CD4-positive, CD25-positive, alpha-beta regulatory T cell (primary cell): ENCODE measurements around the gene LMCD1. TPM values are rescaled to one million over a fixed set of nuclear protein-coding genes. Genes with fewer than 3 reads are reported as not detected.

Experiments used
- ATAC-seq, 2 donors: fragments of 150-1000 bp; cut with Tn5 transposase; one replicate each; pipeline ENCODE4 v1.10.0; 2021; ENCODE audit warnings: low read depth in 2 of 2, moderate number of reproducible peaks in 2 of 2, moderate library complexity in 1 of 2
- DNase-seq, 3 donors: peaks; one replicate each; pipeline versions ENCODE4 v3.0.0 to v3.0.0-alpha.2; 2012 to 2022; ENCODE audit warnings: mixed read lengths in 1 of 3
- H3K27ac ChIP-seq: one replicate; pipeline ENCODE4 v1.7.0; 2013; ENCODE audit warnings: mild to moderate bottlenecking, low read length; ENCODE audit not compliant: insufficient read depth, poor library complexity, severe bottlenecking
- H3K27me3 ChIP-seq: one replicate; pipeline ENCODE4 v1.7.0; 2013; ENCODE audit warnings: low read length; ENCODE audit not compliant: control insufficient read depth, insufficient read depth
- H3K36me3 ChIP-seq: one replicate; pipeline ENCODE4 v1.7.0; 2013; ENCODE audit warnings: mild to moderate bottlenecking, low read length, moderate library complexity; ENCODE audit not compliant: control insufficient read depth, insufficient read depth
- H3K4me1 ChIP-seq: 2 replicates; pipeline ENCODE4 v1.7.0; 2013; ENCODE audit warnings: mild to moderate bottlenecking, low read length; ENCODE audit not compliant: insufficient read depth, control insufficient read depth, poor library complexity, severe bottlenecking
- H3K4me3 ChIP-seq: one replicate; pipeline ENCODE4 v1.7.0; 2013; ENCODE audit warnings: low read depth, mild to moderate bottlenecking, low read length, moderate library complexity
- H3K9me3 ChIP-seq, 2 experiments: 1 replicate in 1 of 2; 2 replicates in 1 of 2; pipeline ENCODE4 v1.7.0; 2013; ENCODE audit warnings: low read length in 2 of 2, mild to moderate bottlenecking in 1 of 2, moderate library complexity in 1 of 2; ENCODE audit not compliant: control insufficient read depth in 2 of 2
- H3K27ac Mint-ChIP-seq, 3 donors: one replicate each; pipeline ENCODE4 v1.8.0; 2020 to 2022; ENCODE audit warnings: mild to moderate bottlenecking in 3 of 3, mixed read lengths in 3 of 3, moderate library complexity in 2 of 3
- H3K27me3 Mint-ChIP-seq: one replicate; pipeline ENCODE4 v1.8.0; 2022; ENCODE audit warnings: mild to moderate bottlenecking, mixed read lengths
- H3K36me3 Mint-ChIP-seq: one replicate; pipeline ENCODE4 v1.8.0; 2020; ENCODE audit warnings: mixed read lengths
- H3K4me1 Mint-ChIP-seq, 4 donors: one replicate each; pipeline ENCODE4 v1.8.0; 2020 to 2022; ENCODE audit warnings: mixed read lengths in 4 of 4, mild to moderate bottlenecking in 1 of 4
- H3K4me3 Mint-ChIP-seq, 4 donors: one replicate each; pipeline ENCODE4 v1.8.0; 2020 to 2022; ENCODE audit warnings: mild to moderate bottlenecking in 4 of 4, mixed read lengths in 4 of 4, moderate library complexity in 3 of 4
- H3K9me3 Mint-ChIP-seq, 7 donors: one replicate each; pipeline ENCODE4 v1.8.0; 2020 to 2022; ENCODE audit warnings: mixed read lengths in 7 of 7, mild to moderate bottlenecking in 3 of 7, moderate library complexity in 2 of 7
- polyA plus RNA-seq, 4 donors: library from polyadenylated mRNA; unstranded; fragments of 300-500 nt; fragmentation: Illumina TruSeq; gene quantifications; one replicate each; pipeline ENCODE4 v1.2.3, GENCODE V29; 2021
- total RNA-seq: library from RNA; stranded (reverse); gene quantifications from one replicate; pipeline ENCODE4 v1.2.3, GENCODE V29; 2022

The LMCD1 gene
- total and polyA plus RNA-seq, 5 donors from 2014 or later, result 5.6 to 27.7 (median 17.2) TPM

DNA sequence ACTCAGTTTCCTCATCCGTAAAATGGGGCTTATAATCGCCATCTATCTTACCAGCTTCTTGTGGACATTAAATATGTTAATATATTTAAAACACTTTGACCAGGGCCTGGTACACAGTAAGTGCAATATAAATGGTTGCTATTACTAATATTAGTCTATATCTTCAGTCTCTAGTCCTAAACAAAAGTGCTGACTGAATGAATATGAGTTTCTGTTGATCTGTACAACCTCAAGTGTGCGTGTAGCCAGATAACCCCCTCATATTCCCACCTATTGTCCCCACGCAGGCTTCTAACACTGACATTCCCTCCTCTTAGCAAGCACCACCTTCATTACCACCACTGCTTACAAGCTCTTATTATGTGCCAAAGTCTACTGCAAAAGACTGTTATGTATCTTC is 27.6 kb upstream of the LMCD1 start:
- H3K36me3 ChIP-seq, result no peaks in the 10 kb centered on the region
- H3K4me1 Mint-ChIP-seq, result no peaks in the 10 kb centered on the region
- H3K4me1 ChIP-seq, result no peaks in the 10 kb centered on the region
- no peak overlapping the region for H3K27ac Mint-ChIP-seq
- H3K27ac ChIP-seq, result no peak overlapping the region
- H3K36me3 Mint-ChIP-seq, result no peaks in the 10 kb centered on the region
- ATAC-seq (no peak), DNase-seq (no peak)
- H3K4me3 ChIP-seq, result no peak overlapping the region
- peaks cover 0 to 2% (median 0%) of the 10 kb centered on the region in 7 donors for H3K9me3 Mint-ChIP-seq
- no peaks in the 10 kb centered on the region for H3K9me3 ChIP-seq
- H3K27me3 Mint-ChIP-seq, result peaks cover 4% of the 10 kb centered on the region
- no peak overlapping the region for H3K4me3 Mint-ChIP-seq
- H3K27me3 ChIP-seq, result no peaks in the 10 kb centered on the region

GRCh38 chr3:8474991-8475390 is 26.6 kb upstream of the LMCD1 start:
- no peaks in the 10 kb centered on the region for H3K36me3 Mint-ChIP-seq
- no peak for DNase-seq

DNA sequence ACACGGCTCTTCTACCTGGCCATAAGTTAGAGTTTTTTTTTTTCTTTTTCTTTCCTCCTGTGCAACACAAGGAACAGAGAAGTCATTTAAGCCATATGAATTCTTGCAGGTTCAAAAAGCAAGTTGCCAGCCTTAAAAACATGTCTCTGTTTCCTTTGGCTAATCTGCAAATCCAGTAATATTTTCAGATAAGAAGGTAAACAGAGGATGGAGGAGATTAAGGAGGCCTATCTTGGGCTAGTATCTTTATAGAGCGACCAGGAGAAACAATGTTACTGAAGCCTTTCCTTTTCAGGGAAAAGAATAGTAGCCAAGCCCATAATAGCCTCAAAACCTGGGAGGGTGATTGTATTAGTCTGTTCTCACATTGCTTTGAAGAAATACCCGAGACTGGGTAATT is 20.9 kb upstream of the LMCD1 start:
- no peaks in the 10 kb centered on the region for H3K27me3 Mint-ChIP-seq
- ATAC-seq, result no peak
- Histone ChIP-seq H3K4me1 (no peaks in the 10 kb centered on the region), H3K36me3 (no peaks in the 10 kb centered on the region), H3K27ac (no peak overlapping the region), H3K4me3 (no peak overlapping the region), H3K27me3 (no peaks in the 10 kb centered on the region), H3K9me3 (no peaks in the 10 kb centered on the region)
- no peak overlapping the region for H3K27ac Mint-ChIP-seq
- H3K36me3 Mint-ChIP-seq, result no peaks in the 10 kb centered on the region
- peaks cover 0 to 2% (median 0%) of the 10 kb centered on the region in 7 donors for H3K9me3 Mint-ChIP-seq
- no peak for DNase-seq
- H3K4me3 Mint-ChIP-seq, result no peak overlapping the region
- H3K4me1 Mint-ChIP-seq, result peaks cover 0 to 2% (median 0%) of the 10 kb centered on the region in 4 donors

More at GRCh38 chr3:8474991-8475390, 26.6 kb upstream of the LMCD1 start:
- no peaks in the 10 kb centered on the region for H3K4me1 ChIP-seq
- no peak for ATAC-seq
- H3K27ac ChIP-seq, result no peak overlapping the region
- peaks cover 0 to 2% (median 0%) of the 10 kb centered on the region in 7 donors for H3K9me3 Mint-ChIP-seq
- H3K27me3 Mint-ChIP-seq, result peaks cover 4% of the 10 kb centered on the region
- no peaks in the 10 kb centered on the region for H3K27me3 ChIP-seq
- no peak overlapping the region for H3K4me3 ChIP-seq
- H3K9me3 ChIP-seq, result no peaks in the 10 kb centered on the region
- H3K4me1 Mint-ChIP-seq, result no peaks in the 10 kb centered on the region
- H3K4me3 Mint-ChIP-seq, result no peak overlapping the region
- no peaks in the 10 kb centered on the region for H3K36me3 ChIP-seq
- H3K27ac Mint-ChIP-seq, result no peak overlapping the region

- Mint-ChIP-seq H3K27ac (no peak overlapping the region), H3K4me1 (peaks cover 0 to 2% (median 0%) of the 10 kb centered on the region in 4 donors), H3K36me3 (no peaks in the 10 kb centered on the region), H3K27me3 (no peaks in the 10 kb centered on the region), H3K4me3 (no peak overlapping the region), H3K9me3 (peaks cover 0 to 2% (median 0%) of the 10 kb centered on the region in 7 donors)
- Histone ChIP-seq H3K36me3 (no peaks in the 10 kb centered on the region), H3K27ac (no peak overlapping the region), H3K4me1 (no peaks in the 10 kb centered on the region), H3K4me3 (no peak overlapping the region), H3K9me3 (no peaks in the 10 kb centered on the region), H3K27me3 (no peaks in the 10 kb centered on the region)
- ATAC-seq (no peak), DNase-seq (no peak)
These were observed 20.2 kb upstream of the LMCD1 start for GRCh38 chr3:8481380-8481779.

DNA sequence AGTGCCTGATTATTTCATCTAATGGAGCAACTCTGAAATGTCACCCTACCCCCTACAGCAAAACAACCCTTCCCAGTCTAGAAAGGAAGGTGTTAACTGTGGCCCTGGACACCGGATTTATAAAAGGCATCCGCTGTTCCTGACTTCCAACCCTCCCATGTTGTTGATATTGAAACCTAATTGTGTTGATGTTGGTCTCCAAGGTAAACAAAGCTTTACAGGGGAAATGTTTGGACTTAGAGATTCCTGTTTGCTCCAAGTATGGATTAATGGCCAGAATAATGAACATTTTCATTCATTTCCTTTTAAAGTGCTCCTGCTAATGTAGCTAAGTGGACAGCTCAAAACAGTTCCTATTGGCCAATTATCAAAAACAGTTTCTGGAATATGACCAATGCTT is 19.4 kb upstream of the LMCD1 start:
- Mint-ChIP-seq H3K4me3 (no peak overlapping the region), H3K9me3 (peaks cover 0 to 4% (median 0%) of the 10 kb centered on the region in 7 donors), H3K4me1 (peaks cover 0 to 2% (median 0%) of the 10 kb centered on the region in 4 donors), H3K27ac (no peak overlapping the region), H3K36me3 (no peaks in the 10 kb centered on the region), H3K27me3 (no peaks in the 10 kb centered on the region)
- ATAC-seq (no peak), DNase-seq (no peak)
- no peak overlapping the region for H3K4me3 ChIP-seq
- no peaks in the 10 kb centered on the region for H3K4me1 ChIP-seq
- no peaks in the 10 kb centered on the region for H3K27me3 ChIP-seq
- no peaks in the 10 kb centered on the region for H3K36me3 ChIP-seq
- no peaks in the 10 kb centered on the region for H3K9me3 ChIP-seq
- no peak overlapping the region for H3K27ac ChIP-seq

DNA sequence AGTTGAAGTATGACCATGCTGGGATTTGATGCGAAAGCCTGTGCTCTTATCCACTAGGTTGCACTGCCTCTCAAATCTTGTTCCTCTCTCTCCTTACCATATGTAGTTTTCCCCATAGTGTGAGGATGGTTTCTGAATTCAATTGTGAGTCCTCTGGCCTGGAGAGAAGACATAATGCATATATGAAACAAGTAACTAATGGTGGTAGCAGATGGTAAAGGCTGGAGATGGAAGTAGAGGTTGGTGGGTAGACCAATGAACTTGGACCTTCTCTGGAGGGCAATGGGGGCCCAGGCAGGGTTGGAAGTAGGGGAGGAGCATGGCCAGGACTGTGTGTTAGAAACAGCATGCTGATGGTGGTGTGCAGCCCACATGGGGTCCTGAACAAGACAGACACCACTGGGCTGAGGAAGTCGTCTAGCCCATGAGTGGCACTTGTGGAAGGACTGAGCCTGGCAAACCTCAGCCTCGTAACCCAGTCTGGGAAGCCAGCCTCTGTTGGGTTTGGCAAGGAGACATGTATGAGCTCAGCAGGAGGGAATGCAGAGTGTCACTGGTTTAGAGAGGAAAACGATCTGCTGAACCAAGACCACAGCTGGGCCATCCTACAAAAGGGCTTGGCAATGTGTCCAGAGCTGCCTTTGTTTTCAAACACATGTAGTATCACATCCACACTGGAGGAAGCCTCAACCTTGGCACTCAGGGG is 18.5 kb upstream of the LMCD1 start:
- Mint-ChIP-seq H3K36me3 (no peaks in the 10 kb centered on the region), H3K9me3 (peaks cover 0 to 4% (median 0%) of the 10 kb centered on the region in 7 donors), H3K4me1 (peaks cover 0 to 2% (median 0%) of the 10 kb centered on the region in 4 donors), H3K27me3 (no peaks in the 10 kb centered on the region), H3K27ac (no peak overlapping the region), H3K4me3 (no peak overlapping the region)
- ATAC-seq (no peak), DNase-seq (no peak)
- Histone ChIP-seq H3K27me3 (no peaks in the 10 kb centered on the region), H3K4me1 (no peaks in the 10 kb centered on the region), H3K9me3 (no peaks in the 10 kb centered on the region), H3K27ac (no peak overlapping the region), H3K4me3 (no peak overlapping the region), H3K36me3 (no peaks in the 10 kb centered on the region)

DNA sequence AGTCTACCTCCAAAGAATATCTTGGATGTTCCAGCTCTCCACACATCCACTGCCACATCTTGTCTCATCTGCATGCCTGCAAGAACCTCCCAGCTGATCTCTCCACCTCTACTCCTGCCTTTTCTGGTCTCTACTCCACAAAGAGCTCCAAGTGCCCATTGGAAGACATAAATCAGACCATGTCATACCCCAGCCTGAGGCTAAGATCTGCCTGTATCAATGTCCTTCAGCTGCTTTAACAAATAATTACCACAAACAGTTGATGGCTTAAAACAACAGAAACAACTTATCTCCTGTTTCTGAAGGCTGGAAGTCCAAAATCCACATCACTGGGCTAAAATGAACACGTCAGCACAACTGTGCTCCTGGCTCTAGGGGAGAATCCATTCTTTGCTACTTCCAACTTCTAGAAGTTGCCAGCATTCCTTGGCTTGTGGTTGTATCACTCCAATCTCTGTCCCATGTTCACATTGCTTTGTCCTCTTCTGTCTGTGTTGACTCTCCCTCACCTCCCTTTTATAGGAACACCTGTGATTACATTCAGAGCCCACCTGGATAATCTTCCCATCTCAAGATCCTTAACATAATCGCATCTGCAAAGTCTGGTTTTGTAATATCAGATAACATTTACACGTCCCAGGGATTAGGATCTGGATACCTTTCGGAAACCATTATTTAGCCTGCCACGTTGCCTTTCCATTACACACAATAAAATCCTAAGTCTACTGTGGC is 17.0 kb upstream of the LMCD1 start:
- no peaks in the 10 kb centered on the region for H3K27me3 Mint-ChIP-seq

More for the DNA sequence above, 17.0 kb upstream of the LMCD1 start:
- no peak overlapping the region for H3K27ac ChIP-seq
- H3K4me3 ChIP-seq, result no peak overlapping the region
- ATAC-seq (no peak), DNase-seq (no peak)
- Mint-ChIP-seq H3K4me1 (peaks cover 0 to 2% (median 0%) of the 10 kb centered on the region in 4 donors), H3K36me3 (no peaks in the 10 kb centered on the region), H3K4me3 (no peak overlapping the region), H3K9me3 (peaks cover 0 to 4% (median 0%) of the 10 kb centered on the region in 7 donors), H3K27ac (no peak overlapping the region)
- H3K4me1 ChIP-seq, result no peaks in the 10 kb centered on the region
- H3K36me3 ChIP-seq, result no peaks in the 10 kb centered on the region
- H3K9me3 ChIP-seq, result no peaks in the 10 kb centered on the region
- H3K27me3 ChIP-seq, result no peaks in the 10 kb centered on the region
